Breast epithelium (tissue), 3 donors: ENCODE data around the gene DAPP1.

ENCODE experiments used
- POLR2A ChIP-seq: fragments of 450-650 bp; IDR thresholded peaks from one replicate; pipeline ENCODE4 v1.6.1; 2016; ENCODE audit warnings: antibody characterized with exemption, mild to moderate bottlenecking, moderate library complexity
- TF ChIP-seq, protein P1 (sequence below), 3 donors: fragments of 450-650 bp; IDR thresholded peaks; one replicate each; pipeline ENCODE4 v1.5.1; 2016 to 2017; ENCODE audit warnings: antibody characterized with exemption in 3 of 3, mild to moderate bottlenecking in 3 of 3, moderate library complexity in 3 of 3

- TF ChIP-seq, protein P1, sequence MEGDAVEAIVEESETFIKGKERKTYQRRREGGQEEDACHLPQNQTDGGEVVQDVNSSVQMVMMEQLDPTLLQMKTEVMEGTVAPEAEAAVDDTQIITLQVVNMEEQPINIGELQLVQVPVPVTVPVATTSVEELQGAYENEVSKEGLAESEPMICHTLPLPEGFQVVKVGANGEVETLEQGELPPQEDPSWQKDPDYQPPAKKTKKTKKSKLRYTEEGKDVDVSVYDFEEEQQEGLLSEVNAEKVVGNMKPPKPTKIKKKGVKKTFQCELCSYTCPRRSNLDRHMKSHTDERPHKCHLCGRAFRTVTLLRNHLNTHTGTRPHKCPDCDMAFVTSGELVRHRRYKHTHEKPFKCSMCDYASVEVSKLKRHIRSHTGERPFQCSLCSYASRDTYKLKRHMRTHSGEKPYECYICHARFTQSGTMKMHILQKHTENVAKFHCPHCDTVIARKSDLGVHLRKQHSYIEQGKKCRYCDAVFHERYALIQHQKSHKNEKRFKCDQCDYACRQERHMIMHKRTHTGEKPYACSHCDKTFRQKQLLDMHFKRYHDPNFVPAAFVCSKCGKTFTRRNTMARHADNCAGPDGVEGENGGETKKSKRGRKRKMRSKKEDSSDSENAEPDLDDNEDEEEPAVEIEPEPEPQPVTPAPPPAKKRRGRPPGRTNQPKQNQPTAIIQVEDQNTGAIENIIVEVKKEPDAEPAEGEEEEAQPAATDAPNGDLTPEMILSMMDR (IDR thresholded peaks at IDR 0.05), result no peak
- no peak for TF ChIP-seq POLR2A
These were observed 6.1 kb upstream of the DAPP1 start for GRCh38 chr4:99810536-99810935.
